ENCODE measurements around the gene NUTM2F. TPM values are rescaled to one million over a fixed set of nuclear protein-coding genes. Genes with fewer than 3 reads are reported as not detected.
"Not testable (repeated sequence)": the region's sequence is repeated elsewhere in the genome, so short reads cannot be mapped to it uniquely, and the experiment has no call there.

NUTM2F gene
- total RNA-seq, 5 donors from 2014 or later (not counting 1 experiment from before 2014, with no cell fraction given) = not detected

GRCh38 chr9:94316236-94316635 is 12.2 kb downstream of the NUTM2F start:
- H3K36me3 ChIP-seq (ENCODE audit: control insufficient read depth in 2 of 2, extremely low read depth in 1 of 2, insufficient read depth in 1 of 2, low read length in 1 of 2); H3K4me1 ChIP-seq (ENCODE audit: control insufficient read depth in 1 of 2, extremely low read depth in 1 of 2, insufficient read depth in 2 of 2, low read length in 2 of 2); H3K4me3 Mint-ChIP-seq; H3K36me3 Mint-ChIP-seq; H3K9me3 Mint-ChIP-seq; H3K27me3 ChIP-seq (replicated peaks in 1 of 2; ENCODE audit: control insufficient read depth in 2 of 2, extremely low read depth in 1 of 2, insufficient read depth in 2 of 2, low read length in 1 of 2); POLR2A ChIA-PET; H3K4me3 ChIP-seq (ENCODE audit: control insufficient read depth in 1 of 2, extremely low read depth in 1 of 2, low read length in 1 of 2); H3K9me3 ChIP-seq; H3K4me1 Mint-ChIP-seq; H3K27ac Mint-ChIP-seq; CTCF ChIA-PET; H3K27ac ChIP-seq (ENCODE audit: low read length); H3K27me3 Mint-ChIP-seq; DNase-seq: not testable (repeated sequence)
- peak in 1 of 4 experiments; percentile 44 for ATAC-seq (replicated peaks in 1 of 4)
- no CpG with 5 or more reads among the region's 5 CpGs for WGBS (ENCODE audit: insufficient coverage)

GRCh38 chr9:94315034-94315984 is 13.1 kb downstream of the NUTM2F start:
- ATAC-seq (replicated peaks in 1 of 4); CTCF ChIA-PET; H3K9me3 ChIP-seq; H3K27ac Mint-ChIP-seq; H3K27ac ChIP-seq (ENCODE audit: low read length); H3K4me3 ChIP-seq (ENCODE audit: control insufficient read depth in 1 of 2, extremely low read depth in 1 of 2, low read length in 1 of 2); H3K36me3 Mint-ChIP-seq; H3K4me3 Mint-ChIP-seq; H3K27me3 Mint-ChIP-seq; H3K4me1 Mint-ChIP-seq; POLR2A ChIA-PET; H3K4me1 ChIP-seq (ENCODE audit: control insufficient read depth in 1 of 2, extremely low read depth in 1 of 2, insufficient read depth in 2 of 2, low read length in 2 of 2); H3K27me3 ChIP-seq (replicated peaks in 1 of 2; ENCODE audit: control insufficient read depth in 2 of 2, extremely low read depth in 1 of 2, insufficient read depth in 2 of 2, low read length in 1 of 2); DNase-seq; H3K9me3 Mint-ChIP-seq; H3K36me3 ChIP-seq (ENCODE audit: control insufficient read depth in 2 of 2, extremely low read depth in 1 of 2, insufficient read depth in 1 of 2, low read length in 1 of 2): not testable (repeated sequence)
- no CpG with 5 or more reads among the region's 15 CpGs for WGBS (ENCODE audit: insufficient coverage)

GRCh38 chr9:94303321-94303720 is 25.1 kb downstream of the NUTM2F start:
- no peaks in the 10 kb centered on the region for H3K9me3 ChIP-seq
- H3K27me3 ChIP-seq (replicated peaks in 1 of 2; ENCODE audit: control insufficient read depth in 2 of 2, extremely low read depth in 1 of 2, insufficient read depth in 2 of 2, low read length in 1 of 2) = no peaks in the 10 kb centered on the region
- Mint-ChIP-seq H3K27me3 (no peaks in the 10 kb centered on the region), H3K4me3 (no peak overlapping the region), H3K36me3 (peaks cover 31% of the 10 kb centered on the region), H3K27ac (no peak overlapping the region), H3K4me1 (no peaks in the 10 kb centered on the region), H3K9me3 (no peaks in the 10 kb centered on the region)
- H3K36me3 ChIP-seq (ENCODE audit: control insufficient read depth in 2 of 2, extremely low read depth in 1 of 2, insufficient read depth in 1 of 2, low read length in 1 of 2) = peaks cover 3 to 9% of the 10 kb centered on the region in 2 donors
- DNase-seq (no peak), ATAC-seq (replicated peaks in 1 of 4) (no peak)
- no peak overlapping the region for H3K4me3 ChIP-seq (ENCODE audit: control insufficient read depth in 1 of 2, extremely low read depth in 1 of 2, low read length in 1 of 2)
- no peak overlapping the region for H3K27ac ChIP-seq (ENCODE audit: low read length)
- CTCF ChIA-PET = no interaction called here
- POLR2A ChIA-PET = no interaction called here
- H3K4me1 ChIP-seq (ENCODE audit: control insufficient read depth in 1 of 2, extremely low read depth in 1 of 2, insufficient read depth in 2 of 2, low read length in 2 of 2) = no peaks in the 10 kb centered on the region

- H3K36me3 Mint-ChIP-seq = peaks cover 32% of the 10 kb centered on the region
- no peaks in the 10 kb centered on the region for H3K27me3 Mint-ChIP-seq
- CTCF ChIA-PET = no interaction called here
- H3K4me3 Mint-ChIP-seq = no peak overlapping the region
- H3K27me3 ChIP-seq (replicated peaks in 1 of 2; ENCODE audit: control insufficient read depth in 2 of 2, extremely low read depth in 1 of 2, insufficient read depth in 2 of 2, low read length in 1 of 2) = no peaks in the 10 kb centered on the region
- peaks cover 3 to 9% of the 10 kb centered on the region in 2 donors for H3K36me3 ChIP-seq (ENCODE audit: control insufficient read depth in 2 of 2, extremely low read depth in 1 of 2, insufficient read depth in 1 of 2, low read length in 1 of 2)
- no peak for ATAC-seq (replicated peaks in 1 of 4)
- no peaks in the 10 kb centered on the region for H3K9me3 Mint-ChIP-seq
- no peaks in the 10 kb centered on the region for H3K4me1 Mint-ChIP-seq
- POLR2A ChIA-PET = no interaction called here
- H3K4me1 ChIP-seq (ENCODE audit: control insufficient read depth in 1 of 2, extremely low read depth in 1 of 2, insufficient read depth in 2 of 2, low read length in 2 of 2) = no peaks in the 10 kb centered on the region
- no peak overlapping the region for H3K27ac ChIP-seq (ENCODE audit: low read length)
- DNase-seq = no peak
- H3K4me3 ChIP-seq (ENCODE audit: control insufficient read depth in 1 of 2, extremely low read depth in 1 of 2, low read length in 1 of 2) = no peak overlapping the region
- no peaks in the 10 kb centered on the region for H3K9me3 ChIP-seq
- WGBS (ENCODE audit: insufficient coverage) = no CpG with 5 or more reads among the region's 4 CpGs
- H3K27ac Mint-ChIP-seq = no peak overlapping the region
Measured at GRCh38 chr9:94302426-94302825, 26.0 kb downstream of the NUTM2F start.

GRCh38 chr9:94301583-94301982 is 26.9 kb downstream of the NUTM2F start:
- H3K4me1 ChIP-seq (ENCODE audit: control insufficient read depth in 1 of 2, extremely low read depth in 1 of 2, insufficient read depth in 2 of 2, low read length in 2 of 2) = no peaks in the 10 kb centered on the region
- no peaks in the 10 kb centered on the region for H3K9me3 Mint-ChIP-seq
- 75% methylated on average over 5 of the region's 5 CpGs for WGBS (ENCODE audit: insufficient coverage)
- H3K9me3 ChIP-seq = no peaks in the 10 kb centered on the region
- H3K27me3 ChIP-seq (replicated peaks in 1 of 2; ENCODE audit: control insufficient read depth in 2 of 2, extremely low read depth in 1 of 2, insufficient read depth in 2 of 2, low read length in 1 of 2) = no peaks in the 10 kb centered on the region
- H3K36me3 Mint-ChIP-seq = peaks cover 38% of the 10 kb centered on the region
- H3K27me3 Mint-ChIP-seq = no peaks in the 10 kb centered on the region
- H3K27ac ChIP-seq (ENCODE audit: low read length) = no peak overlapping the region
- no peaks in the 10 kb centered on the region for H3K4me1 Mint-ChIP-seq
- H3K27ac Mint-ChIP-seq = no peak overlapping the region
- H3K4me3 ChIP-seq (ENCODE audit: control insufficient read depth in 1 of 2, extremely low read depth in 1 of 2, low read length in 1 of 2) = no peak overlapping the region
- CTCF ChIA-PET = no interaction called here
- no peak overlapping the region for H3K4me3 Mint-ChIP-seq
- H3K36me3 ChIP-seq (ENCODE audit: control insufficient read depth in 2 of 2, extremely low read depth in 1 of 2, insufficient read depth in 1 of 2, low read length in 1 of 2) = peaks cover 5 to 9% of the 10 kb centered on the region in 2 donors
- DNase-seq (no peak), ATAC-seq (replicated peaks in 1 of 4) (no peak)
- POLR2A ChIA-PET = no interaction called here

- Mint-ChIP-seq H3K9me3 (no peaks in the 10 kb centered on the region), H3K27me3 (no peaks in the 10 kb centered on the region), H3K27ac (no peak overlapping the region), H3K36me3 (peaks cover 44% of the 10 kb centered on the region), H3K4me1 (no peaks in the 10 kb centered on the region), H3K4me3 (no peak overlapping the region)
- 100% methylated on average over 9 of the region's 20 CpGs for WGBS (ENCODE audit: insufficient coverage)
- no peaks in the 10 kb centered on the region for H3K4me1 ChIP-seq (ENCODE audit: control insufficient read depth in 1 of 2, extremely low read depth in 1 of 2, insufficient read depth in 2 of 2, low read length in 2 of 2)
- ChIA-PET POLR2A (no interaction called here), CTCF (no interaction called here)
- DNase-seq = no peak
- H3K4me3 ChIP-seq (ENCODE audit: control insufficient read depth in 1 of 2, extremely low read depth in 1 of 2, low read length in 1 of 2) = no peak overlapping the region
- H3K27me3 ChIP-seq (replicated peaks in 1 of 2; ENCODE audit: control insufficient read depth in 2 of 2, extremely low read depth in 1 of 2, insufficient read depth in 2 of 2, low read length in 1 of 2) = no peaks in the 10 kb centered on the region
- peaks cover 8 to 9% of the 10 kb centered on the region in 2 donors for H3K36me3 ChIP-seq (ENCODE audit: control insufficient read depth in 2 of 2, extremely low read depth in 1 of 2, insufficient read depth in 1 of 2, low read length in 1 of 2)
- no peaks in the 10 kb centered on the region for H3K9me3 ChIP-seq
- ATAC-seq (replicated peaks in 1 of 4) = no peak
- H3K27ac ChIP-seq (ENCODE audit: low read length) = no peak overlapping the region
Measured at GRCh38 chr9:94300470-94301301, 27.8 kb downstream of the NUTM2F start.
